Measurements from ENCODE around the gene RAB3B. TPM values are rescaled to one million over a fixed set of nuclear protein-coding genes. Genes with fewer than 3 reads are reported as not detected.
"Not testable (repeated sequence)": the region's sequence is repeated elsewhere in the genome, so short reads cannot be mapped to it uniquely, and the experiment has no call there.

Gene RAB3B
- total RNA-seq, 1 donor from 2014 or later = 7.7 TPM

DNA sequence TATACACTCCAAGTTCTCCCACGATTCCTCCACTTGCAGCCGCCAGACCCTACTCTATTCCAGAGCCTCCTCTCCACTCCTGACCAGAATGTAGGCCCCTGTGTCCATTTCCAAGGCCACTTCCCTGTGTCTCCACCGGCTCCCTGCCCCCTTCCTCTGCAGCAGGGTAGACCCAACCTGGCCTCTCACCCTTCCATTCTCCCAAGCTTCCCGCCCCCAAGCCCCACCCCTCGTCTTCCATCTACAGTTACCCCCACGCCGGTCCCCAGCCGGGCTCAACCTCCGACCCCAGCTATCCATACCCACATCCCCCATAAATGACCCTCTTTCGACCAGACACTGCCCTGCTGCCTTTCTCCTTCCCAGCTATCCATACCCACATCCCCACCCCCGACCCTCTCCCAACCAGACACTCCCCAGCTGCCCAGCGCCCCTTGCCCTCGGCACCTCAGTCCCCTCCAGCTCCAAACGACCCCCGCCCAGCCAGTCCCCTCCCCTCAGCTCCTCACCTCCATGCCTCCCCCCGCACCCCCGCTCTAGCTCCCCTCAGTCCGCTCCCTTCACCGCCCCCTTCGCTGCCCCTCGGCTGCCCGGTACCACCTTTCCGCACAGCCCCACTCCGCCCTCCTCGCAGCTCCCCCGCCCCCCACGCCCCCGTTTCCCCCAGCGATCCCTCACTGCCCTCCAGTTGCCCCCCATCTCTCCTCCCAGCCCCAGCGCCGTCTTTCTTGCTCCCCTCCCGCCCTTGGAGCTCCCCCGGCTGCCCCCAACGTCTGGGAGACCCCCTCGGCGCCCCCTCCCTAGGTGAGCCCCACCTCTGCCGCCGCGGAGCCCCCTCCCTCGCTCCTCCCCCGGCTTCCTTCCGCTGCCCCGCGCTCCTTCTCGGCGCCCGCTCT, 670 bp downstream of the RAB3B start:
- DNase-seq (ENCODE audit: low spot score in 2 of 2) = no peak
- FAIRE-seq = no peak

DNA sequence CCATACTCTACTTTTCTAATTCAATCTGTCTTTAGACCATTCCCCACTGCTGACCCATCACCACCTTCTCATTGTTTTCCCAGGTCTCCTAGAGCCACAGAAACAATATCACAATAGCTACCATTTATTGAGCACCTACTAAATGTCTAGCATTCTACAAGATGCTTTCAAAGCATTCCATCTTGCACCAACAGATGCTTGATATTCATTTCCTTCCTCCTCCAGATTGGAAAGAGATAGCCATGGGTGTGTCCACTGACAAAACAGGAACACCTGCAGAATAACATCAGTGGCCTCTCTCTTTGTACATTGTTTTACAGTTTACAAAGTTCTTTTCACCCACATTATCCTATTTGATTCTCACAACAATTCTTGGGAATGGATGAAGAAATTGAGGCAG, 2.2 kb downstream of the RAB3B start:
- FAIRE-seq (no peak), DNase-seq (ENCODE audit: low spot score in 2 of 2) (no peak)

DNA sequence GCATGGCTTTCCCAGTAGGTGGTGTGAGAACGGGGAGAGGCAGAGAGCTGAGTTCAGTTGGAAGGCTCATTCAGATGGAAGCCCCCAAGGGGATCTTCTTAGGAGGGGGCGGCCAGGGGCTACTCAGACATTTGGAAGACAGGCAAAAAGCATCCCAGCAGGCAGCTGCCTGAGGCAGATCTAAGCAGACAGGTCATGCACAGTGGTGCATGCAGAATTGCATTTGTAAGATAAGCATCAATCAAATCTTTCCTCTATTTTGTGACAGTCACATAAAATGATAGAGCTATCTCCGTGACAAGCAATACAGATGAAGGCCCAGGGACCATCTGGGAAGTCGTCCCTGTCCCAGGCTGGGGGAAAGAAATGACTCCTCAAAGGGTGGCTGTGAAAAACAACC, 3.8 kb downstream of the RAB3B start:
- FAIRE-seq = no peak
- DNase-seq (ENCODE audit: low spot score in 2 of 2) = no peak

DNA sequence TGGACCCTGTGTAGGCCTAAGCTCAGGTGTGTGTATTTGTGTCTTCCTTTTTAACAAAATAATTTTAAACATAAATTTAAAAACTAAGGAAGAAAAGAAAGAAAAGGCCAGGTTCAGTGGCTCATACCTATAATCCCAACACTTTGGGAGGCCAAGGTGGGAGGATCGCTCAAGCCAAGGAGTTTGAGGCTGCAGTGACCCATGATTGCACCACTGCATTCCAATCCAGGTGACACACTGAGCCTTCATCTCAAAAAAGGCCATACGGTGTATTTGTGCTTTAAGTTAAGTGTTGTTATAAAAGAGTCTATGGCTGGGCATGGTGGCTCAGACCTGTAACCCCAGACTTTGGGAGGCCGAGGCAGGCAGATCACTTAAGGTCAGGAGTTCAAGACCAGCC, 8.3 kb downstream of the RAB3B start:
- DNase-seq (ENCODE audit: low spot score in 2 of 2) = no peak
- no peak for FAIRE-seq

DNA sequence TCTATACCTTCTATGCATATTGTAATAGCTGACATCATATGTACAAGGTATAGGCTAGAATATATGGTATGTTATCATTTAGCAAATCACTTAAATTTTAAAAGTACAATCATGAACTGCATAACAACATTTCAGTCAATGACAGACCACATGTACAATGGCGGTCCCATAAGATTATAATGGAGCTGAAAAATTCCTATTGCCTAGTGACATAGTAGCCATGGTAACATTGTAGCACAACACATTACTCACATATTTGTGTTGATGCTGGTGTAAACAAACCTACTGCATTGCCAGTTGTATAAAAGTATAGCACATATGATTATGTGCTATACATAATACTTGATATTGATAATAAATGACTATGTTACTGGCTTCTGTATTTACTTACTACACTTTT, 8.9 kb downstream of the RAB3B start:
- FAIRE-seq = no peak
- DNase-seq (ENCODE audit: low spot score in 2 of 2) = no peak

DNA sequence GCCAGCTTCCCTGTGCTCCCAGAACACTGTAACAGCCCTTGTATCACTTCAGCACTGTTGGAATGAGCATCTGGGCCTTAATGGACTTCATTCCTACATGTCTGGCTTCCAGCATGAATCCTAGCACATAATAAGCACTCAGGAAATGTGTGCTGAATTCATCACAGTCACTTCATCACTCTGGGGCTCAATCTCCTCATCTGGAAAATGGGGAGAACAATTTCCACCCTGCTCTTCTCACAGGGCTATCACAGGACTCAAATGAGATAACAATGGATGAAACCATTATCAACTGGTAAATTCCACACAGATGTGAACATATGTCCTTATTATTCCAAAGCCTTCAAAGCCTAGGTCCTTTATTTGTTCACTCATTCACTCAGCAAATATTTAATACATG, 12.4 kb downstream of the RAB3B start:
- FAIRE-seq (no peak), DNase-seq (ENCODE audit: low spot score in 2 of 2) (no peak)

DNA sequence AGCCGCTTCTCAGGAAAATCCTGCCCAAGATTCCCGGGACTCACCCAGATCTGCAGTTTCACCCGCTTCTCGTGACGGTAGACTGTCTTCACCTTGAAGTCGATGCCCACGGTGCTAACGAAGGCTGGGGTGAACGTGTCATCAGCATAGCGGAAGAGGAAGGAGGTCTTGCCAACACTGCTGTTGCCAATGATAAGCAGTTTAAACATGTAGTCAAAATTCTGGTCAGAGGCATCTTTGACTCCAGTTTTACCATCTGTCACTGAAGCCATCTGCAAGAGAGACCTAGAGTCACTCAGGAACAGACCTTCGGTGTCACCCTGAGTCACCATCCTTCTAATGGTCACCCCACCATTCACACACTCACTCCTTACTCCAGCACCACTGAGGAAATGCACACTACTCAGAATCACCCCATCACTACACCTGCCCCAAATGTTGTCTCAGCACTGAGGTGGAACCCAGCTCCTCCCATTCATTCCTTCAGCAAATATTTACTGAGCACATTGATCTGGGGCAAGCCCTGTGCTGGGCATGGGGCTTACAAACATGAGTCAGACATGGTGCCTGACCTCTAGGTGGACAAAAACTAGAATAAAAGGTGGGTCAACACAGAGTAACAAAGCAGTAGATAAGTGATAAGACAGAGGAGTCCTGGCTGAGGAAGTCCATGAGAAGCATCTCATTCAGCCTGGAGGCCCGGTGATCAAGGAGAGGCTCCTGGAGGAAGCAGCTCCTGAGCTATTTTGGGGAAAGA, 13.5 kb downstream of the RAB3B start:
- DNase-seq (ENCODE audit: low spot score in 2 of 2) (no peak), FAIRE-seq (no peak)

DNA sequence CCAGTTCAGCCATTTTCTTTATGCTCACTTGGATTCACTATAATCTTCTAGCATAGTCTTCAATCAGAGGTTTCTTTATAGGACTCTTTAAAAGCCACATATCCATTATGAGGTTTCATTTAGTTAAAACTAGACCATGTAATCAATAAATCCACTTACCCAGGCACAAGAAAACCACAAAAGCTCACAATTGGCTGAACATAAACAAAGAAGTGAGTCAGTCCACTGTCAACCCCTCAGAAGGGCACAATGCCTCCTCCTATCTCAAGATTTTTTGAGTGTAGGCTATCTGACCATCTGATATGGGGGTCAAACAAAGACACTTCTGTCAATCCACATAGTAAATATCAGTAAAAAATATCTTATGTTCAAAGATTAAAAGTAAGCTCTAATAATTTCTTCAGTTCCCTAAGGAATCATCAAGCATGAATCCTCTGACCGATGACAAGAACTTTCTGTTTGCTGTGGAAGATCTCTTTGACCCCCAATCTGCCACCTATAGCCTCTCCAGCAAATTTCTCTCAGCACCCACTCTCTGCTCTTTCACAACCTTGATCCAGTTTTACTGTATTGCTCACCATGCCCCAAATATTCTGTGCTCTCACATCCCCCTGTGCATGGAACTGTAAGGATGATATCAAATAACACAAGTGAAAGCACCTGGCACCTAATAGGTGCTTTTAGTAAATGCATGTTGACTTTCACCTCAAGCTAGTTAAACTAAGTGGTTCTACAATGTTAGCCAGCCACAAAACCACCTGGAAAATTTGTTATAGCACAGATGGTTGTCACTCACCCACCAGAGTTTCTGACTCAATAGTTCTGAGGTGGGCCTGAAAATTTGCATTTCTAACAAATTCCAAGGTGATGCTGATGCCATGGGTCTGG, 16.7 kb downstream of the RAB3B start:
- DNase-seq (ENCODE audit: low spot score in 2 of 2) (no peak), FAIRE-seq (no peak)

DNA sequence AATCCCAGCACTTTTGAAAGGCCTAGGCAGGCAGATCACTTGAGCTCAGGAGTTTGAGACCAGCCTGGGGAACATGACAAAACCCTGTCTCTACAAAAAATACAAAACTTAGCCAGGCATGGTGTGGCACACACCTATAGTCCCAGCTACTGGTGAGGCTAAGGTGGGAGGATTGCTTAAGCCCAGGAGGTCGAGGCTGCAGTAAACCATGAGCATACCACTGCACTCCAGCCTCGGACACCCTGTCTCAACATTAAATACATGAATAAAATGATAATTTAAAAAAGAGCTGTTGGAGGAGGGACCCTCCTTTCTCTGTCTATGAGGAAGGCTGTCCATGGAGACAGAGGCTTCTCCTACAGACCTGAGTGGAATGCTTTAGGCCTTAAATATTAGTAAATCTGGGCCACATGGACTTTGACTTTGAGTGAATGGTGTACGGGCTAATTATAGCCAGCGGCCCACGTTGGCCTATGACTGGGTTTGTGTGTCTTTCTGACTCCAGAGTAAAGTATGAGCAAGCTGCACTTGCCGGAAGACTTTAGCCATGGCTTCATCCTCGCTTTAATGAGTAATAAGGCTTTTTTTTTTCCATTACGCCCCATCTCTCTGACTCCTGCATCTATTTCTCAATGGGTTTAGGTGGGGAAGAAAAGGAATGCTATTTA, 21.3 kb downstream of the RAB3B start:
- no peak for FAIRE-seq

DNA sequence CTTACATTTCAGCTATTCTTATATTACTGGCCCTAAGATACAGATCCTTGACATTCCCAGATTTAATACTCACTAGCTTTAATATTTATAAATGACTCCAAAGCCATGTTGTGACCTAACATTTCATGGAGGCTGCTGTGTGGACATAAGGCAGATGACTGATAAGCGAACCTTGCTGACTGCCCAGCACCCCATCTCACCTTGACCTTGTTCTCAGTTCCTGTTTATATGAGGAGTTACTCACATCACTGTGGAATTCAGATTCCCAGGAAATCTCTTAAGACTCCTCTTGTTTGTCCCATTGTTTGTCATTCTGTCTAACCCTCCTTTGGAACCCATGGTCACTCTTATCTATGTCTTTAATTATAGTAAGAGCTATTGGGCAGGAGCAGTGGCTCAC, 21.9 kb downstream of the RAB3B start:
- FAIRE-seq (no peak), DNase-seq (ENCODE audit: low spot score in 2 of 2) (no peak)

More for the DNA sequence above, 21.3 kb downstream of the RAB3B start:
- no peak for DNase-seq (ENCODE audit: low spot score in 2 of 2)

DNA sequence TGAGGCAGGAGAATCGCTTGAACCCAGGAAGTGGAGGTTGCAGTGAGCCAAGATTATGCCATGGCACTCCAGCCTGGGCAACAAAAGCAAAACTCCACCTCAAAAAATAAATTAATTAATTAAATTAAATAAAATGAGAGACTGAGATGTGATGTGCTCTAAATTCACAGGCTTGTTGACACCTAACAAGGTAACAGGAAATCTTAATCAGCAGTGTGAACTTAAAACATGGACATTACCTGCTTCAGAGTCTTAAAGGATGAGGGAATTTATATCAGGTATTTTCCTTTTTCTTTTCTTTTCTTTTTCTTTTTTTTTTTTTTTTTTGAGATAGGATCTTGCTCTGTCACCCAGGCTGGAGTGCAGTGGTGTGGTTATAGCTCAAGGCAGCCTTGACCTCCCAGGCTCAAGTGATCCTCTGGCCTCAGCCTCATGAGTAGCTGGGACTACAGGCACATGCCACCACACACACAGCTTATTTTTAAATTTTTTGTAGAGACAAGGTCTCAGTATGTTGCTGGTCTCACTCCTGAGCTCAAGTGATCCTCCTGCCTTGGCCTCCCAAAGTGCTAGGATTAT, 23.2 kb downstream of the RAB3B start:
- not testable (repeated sequence) for DNase-seq (ENCODE audit: low spot score in 2 of 2); FAIRE-seq

DNA sequence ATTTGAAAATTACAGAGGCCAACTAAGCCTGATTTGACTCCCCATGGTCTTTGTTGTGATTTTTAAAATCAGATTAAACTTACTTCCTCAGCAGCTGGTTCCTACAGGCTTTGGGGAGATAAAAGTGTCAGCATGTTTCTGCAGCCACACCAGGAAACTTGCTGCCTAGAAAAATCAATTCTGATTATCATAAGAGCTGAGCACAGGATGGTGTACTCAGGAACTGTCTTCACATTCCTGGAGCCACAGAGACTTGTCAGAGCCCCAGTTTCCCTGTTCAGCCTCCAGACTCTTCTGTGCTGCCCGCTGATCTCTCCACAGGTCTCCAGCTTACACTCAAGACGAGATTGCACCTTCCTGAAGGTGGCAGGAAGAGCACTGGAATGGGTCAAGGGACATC, 23.9 kb downstream of the RAB3B start:
- FAIRE-seq (no peak), DNase-seq (ENCODE audit: low spot score in 2 of 2) (no peak)

DNA sequence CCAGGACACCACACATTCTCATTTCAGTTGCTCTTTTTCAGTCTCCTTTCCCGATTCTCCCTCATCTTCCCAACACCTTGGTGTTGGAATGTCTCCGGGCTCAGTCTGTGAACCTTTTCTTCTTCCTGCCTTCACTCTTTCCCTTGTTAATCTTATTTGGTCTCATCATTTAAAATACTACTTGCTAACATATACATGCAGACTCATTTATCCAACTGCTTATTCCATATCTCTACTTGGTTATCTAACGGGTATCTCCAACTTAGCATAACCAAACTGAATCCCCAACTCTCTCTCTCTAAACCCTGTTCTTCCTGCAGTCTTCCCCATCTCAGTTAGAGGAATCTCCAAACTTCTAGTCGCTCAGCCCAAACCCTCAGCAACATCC, 26.2 kb downstream of the RAB3B start:
- FAIRE-seq (no peak), DNase-seq (ENCODE audit: low spot score in 2 of 2) (no peak)

DNA sequence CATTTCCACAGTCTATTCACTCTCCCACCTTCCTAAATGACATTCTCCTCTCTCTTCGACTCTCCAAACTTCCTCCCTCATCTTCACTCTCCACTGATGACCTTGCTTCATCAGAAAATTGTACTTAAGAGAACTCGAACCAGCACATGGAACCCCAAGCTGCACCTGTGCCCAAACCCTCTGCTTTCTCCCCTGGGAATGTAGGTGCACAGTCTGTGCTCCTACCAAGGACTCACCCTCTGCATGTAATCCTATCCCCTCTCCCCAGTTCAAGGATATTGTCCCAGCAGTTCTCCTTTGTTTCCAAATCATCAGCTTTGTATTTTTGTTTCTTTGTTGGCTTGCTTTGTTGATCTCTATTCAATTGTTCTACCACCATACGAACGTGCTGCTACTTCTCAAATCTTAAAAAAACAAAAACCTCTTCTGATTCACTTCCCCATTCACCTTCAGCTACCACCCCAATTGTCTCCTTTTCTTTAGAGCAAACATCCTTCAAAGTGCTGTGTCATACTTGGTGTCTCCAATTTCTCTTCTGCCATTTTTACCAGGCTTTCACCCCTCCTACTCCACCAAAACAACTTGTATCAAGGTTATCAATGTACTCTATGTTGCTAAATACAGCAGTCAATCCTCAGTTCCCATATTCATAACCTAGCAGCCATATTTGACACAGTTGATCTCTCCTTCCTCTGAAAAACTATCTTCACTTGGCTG, 26.8 kb downstream of the RAB3B start:
- DNase-seq (ENCODE audit: low spot score in 2 of 2) (no peak), FAIRE-seq (no peak)

DNA sequence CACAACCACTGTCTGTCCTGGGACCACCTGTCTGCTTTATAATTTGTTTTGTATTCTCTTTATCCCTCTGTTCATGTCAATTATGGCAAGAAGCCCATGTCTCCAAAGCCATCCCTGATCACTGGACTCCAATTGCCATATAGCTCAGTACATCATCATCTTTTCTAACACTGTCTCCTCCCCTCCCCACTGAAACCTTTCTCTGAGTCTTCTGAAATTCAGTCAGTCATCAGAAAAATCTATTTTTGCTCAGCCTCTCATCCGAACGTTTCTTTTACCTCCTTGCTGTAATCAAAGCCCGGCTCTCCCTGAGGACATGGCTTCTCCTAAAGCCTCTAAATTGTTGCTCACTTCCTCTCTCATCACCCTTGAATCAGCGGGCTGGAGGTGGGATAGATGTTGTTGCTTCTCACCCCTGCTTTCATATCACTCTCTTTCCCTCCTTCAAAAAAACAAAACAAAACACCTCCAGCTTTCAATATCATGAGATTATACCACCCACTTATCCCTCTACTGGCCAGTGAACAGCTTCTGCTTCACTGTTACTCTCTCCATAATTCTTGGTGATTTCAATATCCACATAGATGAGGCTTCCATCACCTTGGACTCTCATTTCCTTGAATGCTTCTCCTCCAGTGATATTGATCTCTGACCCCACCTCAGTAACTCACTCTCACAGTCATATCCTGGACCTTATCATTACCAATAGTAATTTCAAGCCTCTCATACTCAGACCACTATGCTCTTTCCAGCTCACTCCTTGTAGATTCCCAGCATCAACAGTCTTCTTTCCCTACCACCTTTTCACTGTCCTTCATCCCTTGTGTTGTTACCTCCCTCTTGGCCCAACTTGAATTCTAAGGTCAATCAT, 27.8 kb downstream of the RAB3B start:
- DNase-seq (ENCODE audit: low spot score in 2 of 2) = no peak
- FAIRE-seq = no peak

DNA sequence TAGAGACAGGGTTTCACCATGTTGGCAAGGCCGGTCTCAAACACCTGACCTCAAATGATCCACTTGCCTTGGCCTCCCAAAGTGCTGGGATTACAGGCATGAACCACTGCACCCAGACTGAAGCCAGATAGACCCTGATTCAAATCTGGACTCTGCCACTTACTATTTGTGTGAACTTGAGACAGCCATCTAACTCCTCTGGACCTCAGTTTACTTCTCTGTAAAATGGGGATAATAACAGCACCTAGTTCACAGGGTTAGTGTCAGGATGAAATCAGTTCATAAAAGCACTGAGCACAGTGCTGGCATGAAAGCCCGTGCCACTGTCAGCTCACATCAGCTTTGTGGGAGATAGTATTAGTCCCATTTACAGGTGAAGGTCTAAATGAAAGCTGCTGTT, 28.5 kb downstream of the RAB3B start:
- no peak for DNase-seq (ENCODE audit: low spot score in 2 of 2)
- no peak for FAIRE-seq

DNA sequence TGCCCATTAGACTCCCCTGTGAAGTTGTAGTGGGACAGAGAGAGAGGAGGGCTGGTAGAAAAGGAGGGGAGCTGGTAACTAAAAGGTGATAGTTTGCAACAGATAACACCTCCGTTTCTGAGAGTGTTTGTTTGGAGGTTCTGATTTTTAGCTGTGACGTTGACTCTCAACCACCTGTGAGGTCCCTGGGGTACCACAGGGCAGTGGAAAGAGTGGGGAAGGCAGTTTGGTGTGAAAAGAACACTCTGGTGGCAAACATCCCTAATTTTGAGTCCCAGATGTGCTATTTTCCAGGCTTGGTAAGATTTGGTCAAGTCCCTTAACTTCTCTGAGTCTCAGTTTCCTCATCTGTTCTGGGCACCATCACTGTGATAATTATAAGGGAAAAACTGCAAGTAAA, 29.3 kb downstream of the RAB3B start:
- DNase-seq (ENCODE audit: low spot score in 2 of 2) (no peak), FAIRE-seq (no peak)

DNA sequence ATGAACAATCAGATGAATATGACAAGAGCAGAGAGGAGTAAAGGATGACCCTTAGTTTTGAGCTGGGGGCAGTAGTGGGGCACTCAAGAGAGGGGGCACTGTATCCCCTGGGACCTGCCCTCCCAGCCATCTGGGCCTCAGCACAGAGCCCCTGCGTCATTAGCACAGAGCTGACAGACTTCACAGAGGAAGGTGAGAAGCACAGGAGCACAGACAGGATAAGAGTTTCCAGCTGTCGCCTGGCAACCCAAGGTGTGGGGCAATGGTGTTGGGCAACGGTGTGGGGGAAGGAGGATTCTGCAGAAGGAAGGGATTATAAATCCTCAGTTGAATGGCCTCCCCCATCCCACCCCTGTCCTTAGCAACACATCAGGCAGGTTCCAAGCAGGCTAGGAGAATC, 30.2 kb downstream of the RAB3B start:
- no peak for FAIRE-seq
- DNase-seq (ENCODE audit: low spot score in 2 of 2) = no peak
